ENCODE measurements around the gene BACH2. TPM values are rescaled to one million over a fixed set of nuclear protein-coding genes. Genes with fewer than 3 reads are reported as not detected.

Gene BACH2
- total RNA-seq, 4 donors from 2014 or later = 4.2 to 9.8 (median 5.8) TPM

DNA sequence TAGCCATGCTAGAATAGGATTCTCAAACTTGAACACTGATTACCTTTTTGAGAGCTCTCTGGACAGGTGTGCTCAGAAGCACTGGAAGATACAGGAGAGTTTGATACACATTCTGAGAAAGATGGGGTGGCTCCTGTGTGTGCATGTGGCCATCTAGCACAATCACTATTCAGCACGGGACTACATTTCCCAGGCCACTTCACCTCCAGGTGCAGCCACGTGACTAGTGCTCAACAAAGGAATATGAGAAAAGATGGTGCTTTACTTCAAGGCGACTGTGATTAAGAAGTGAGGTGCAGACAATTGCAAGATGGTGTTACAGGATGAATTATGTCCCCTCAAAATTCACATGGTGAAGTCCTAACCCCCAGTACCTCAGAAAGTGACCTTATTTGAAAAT lies 103.8 kb downstream of the BACH2 start:
- no peaks in the 10 kb centered on the region for H3K9me3 ChIP-seq
- no peaks in the 10 kb centered on the region for H3K27me3 ChIP-seq
- intact Hi-C loops (cut with DNase I) = no loop called here
- 97% methylated on average over 3 of the region's 3 CpGs for WGBS
- peaks cover 18 to 35% (median 28%) of the 10 kb centered on the region in 4 donors for H3K4me1 ChIP-seq
- H3K36me3 ChIP-seq = no peaks in the 10 kb centered on the region
- no peak for DNase-seq (ENCODE audit: extremely low spot score)
- no peak overlapping the region for H3K4me3 ChIP-seq
- no peak overlapping the region for H3K27ac ChIP-seq (replicated peaks in 1 of 4)
- TF ChIP-seq EP300 (IDR thresholded peaks at IDR 0.05) (no peak), CTCF (IDR thresholded peaks at IDR 0.05) (no peak), POLR2AphosphoS5 (IDR thresholded peaks at IDR 0.05) (no peak), POLR2A (IDR thresholded peaks at IDR 0.05; ENCODE audit: low read depth) (no peak)

DNA sequence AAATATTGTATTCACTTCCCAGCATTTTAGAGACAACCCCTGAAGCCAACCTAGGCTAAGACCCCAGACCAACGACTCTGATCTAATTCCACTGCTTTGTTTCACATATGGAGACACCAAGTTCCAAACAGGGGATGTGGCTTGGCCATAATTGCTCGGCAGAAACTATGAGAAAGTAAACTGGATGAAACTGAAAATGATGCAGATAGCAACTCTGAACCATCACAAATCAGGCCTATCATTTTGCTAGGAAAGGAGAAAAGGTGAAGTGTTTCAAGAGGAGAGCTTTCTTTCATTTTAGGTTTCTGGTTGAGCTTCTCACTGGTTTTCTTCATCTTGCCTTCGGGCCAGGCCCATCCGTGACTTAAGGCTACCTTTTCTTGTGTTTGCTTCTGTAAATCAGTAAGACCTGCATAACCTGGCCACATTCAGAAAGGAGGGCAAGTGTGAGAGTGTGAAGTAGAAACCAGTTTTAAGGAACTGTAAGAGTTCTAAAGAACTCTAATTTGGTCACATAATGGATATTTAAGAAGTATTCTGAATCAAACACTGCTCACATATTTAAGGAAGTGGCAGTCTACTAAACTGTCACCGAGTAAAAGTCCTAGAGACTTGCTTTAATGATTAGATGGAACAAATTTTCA lies 105.8 kb downstream of the BACH2 start:
- Histone ChIP-seq H3K27me3 (no peaks in the 10 kb centered on the region), H3K4me3 (no peak overlapping the region), H3K36me3 (no peaks in the 10 kb centered on the region), H3K27ac (replicated peaks in 1 of 4) (no peak overlapping the region), H3K9me3 (no peaks in the 10 kb centered on the region), H3K4me1 (peaks cover 20 to 39% (median 29%) of the 10 kb centered on the region in 4 donors)
- WGBS = 79% methylated on average over 5 of the region's 5 CpGs
- intact Hi-C loops (cut with DNase I) = no loop called here
- TF ChIP-seq CTCF (IDR thresholded peaks at IDR 0.05) (no peak), POLR2A (IDR thresholded peaks at IDR 0.05; ENCODE audit: low read depth) (no peak), POLR2AphosphoS5 (IDR thresholded peaks at IDR 0.05) (no peak), EP300 (IDR thresholded peaks at IDR 0.05) (no peak)
- no peak for DNase-seq (ENCODE audit: extremely low spot score)

DNA sequence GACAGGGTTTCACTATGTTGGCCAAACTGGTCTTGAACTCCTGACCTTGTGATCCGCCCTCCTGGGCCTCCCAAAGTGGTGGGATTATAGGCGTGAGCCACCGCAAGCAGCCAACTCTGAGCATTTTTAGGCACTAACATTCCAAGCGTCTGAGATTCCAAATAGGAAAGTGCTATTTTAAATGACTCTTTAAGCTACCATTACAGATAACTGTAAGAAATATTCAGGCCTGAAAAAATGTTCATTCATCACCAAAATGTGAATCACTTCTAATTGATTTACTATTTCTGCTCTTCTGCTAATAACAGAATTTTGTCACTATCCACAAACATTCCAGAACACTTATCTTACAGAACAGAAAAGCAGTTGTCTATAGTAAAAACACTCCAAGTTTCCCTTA lies 106.5 kb downstream of the BACH2 start:
- TF ChIP-seq CTCF (IDR thresholded peaks at IDR 0.05) = no peak
- no peak for TF ChIP-seq POLR2AphosphoS5 (IDR thresholded peaks at IDR 0.05)
- no peak for TF ChIP-seq EP300 (IDR thresholded peaks at IDR 0.05)
- no peak for TF ChIP-seq POLR2A (IDR thresholded peaks at IDR 0.05; ENCODE audit: low read depth)
- no peak for DNase-seq (ENCODE audit: extremely low spot score)
- no peaks in the 10 kb centered on the region for H3K36me3 ChIP-seq
- H3K27ac ChIP-seq (replicated peaks in 1 of 4) = no peak overlapping the region
- no peaks in the 10 kb centered on the region for H3K27me3 ChIP-seq
- H3K4me1 ChIP-seq = peaks cover 19 to 33% (median 26%) of the 10 kb centered on the region in 4 donors
- intact Hi-C loops (cut with DNase I) = no loop called here
- WGBS = 74% methylated on average over 4 of the region's 4 CpGs
- H3K4me3 ChIP-seq = no peak overlapping the region
- no peaks in the 10 kb centered on the region for H3K9me3 ChIP-seq

- no peak for DNase-seq (ENCODE audit: extremely low spot score)
- intact Hi-C loops (cut with DNase I) = no loop called here
- Histone ChIP-seq H3K27ac (replicated peaks in 1 of 4) (no peak overlapping the region), H3K4me1 (peaks cover 19 to 32% (median 23%) of the 10 kb centered on the region in 4 donors), H3K36me3 (no peaks in the 10 kb centered on the region), H3K9me3 (no peaks in the 10 kb centered on the region), H3K27me3 (no peaks in the 10 kb centered on the region), H3K4me3 (no peak overlapping the region)
- TF ChIP-seq EP300 (IDR thresholded peaks at IDR 0.05) (no peak), POLR2A (IDR thresholded peaks at IDR 0.05; ENCODE audit: low read depth) (no peak), CTCF (IDR thresholded peaks at IDR 0.05) (no peak), POLR2AphosphoS5 (IDR thresholded peaks at IDR 0.05) (no peak)
- 86% methylated on average over 8 of the region's 8 CpGs for WGBS
These were observed 109.1 kb downstream of the BACH2 start for GRCh38 chr6:90187437-90188121.
